OCI-M2 (cell line): ENCODE measurements around the gene CABP2.
"Not testable (repeated sequence)": the region's sequence is repeated elsewhere in the genome, so short reads cannot be mapped to it uniquely, and the experiment has no call there.

ENCODE experiments used
- DNase-seq: peaks from one replicate; lab custom pipeline; 2025; ENCODE audit not compliant: unreplicated experiment; lab: John Stamatoyannopoulos, UW

CABP2 gene

GRCh38 chr11:67495234-67496005 is 27.8 kb downstream of the CABP2 start:
- no peak for DNase-seq

- no peak for DNase-seq
These were observed 28.6 kb downstream of the CABP2 start for GRCh38 chr11:67494371-67495233.

- no peak for DNase-seq
These were observed 29.5 kb downstream of the CABP2 start for GRCh38 chr11:67493548-67494370.

- DNase-seq, result no peak
These were observed 30.3 kb downstream of the CABP2 start for GRCh38 chr11:67492801-67493547.

- no peak for DNase-seq
These were observed 31.0 kb downstream of the CABP2 start for GRCh38 chr11:67492069-67492727.

- DNase-seq, result no peak
These were observed 31.8 kb downstream of the CABP2 start for GRCh38 chr11:67491276-67492068.

- DNase-seq, result no peak
These were observed 32.5 kb downstream of the CABP2 start for GRCh38 chr11:67490727-67491065.

GRCh38 chr11:67489885-67490726 is 33.1 kb downstream of the CABP2 start:
- DNase-seq, result no peak

- no peak for DNase-seq
These were observed 33.9 kb downstream of the CABP2 start for GRCh38 chr11:67489203-67489884.

- DNase-seq, result no peak
These were observed 36.6 kb downstream of the CABP2 start for GRCh38 chr11:67486481-67487195.

- DNase-seq, result not testable (repeated sequence)
These were observed 37.3 kb downstream of the CABP2 start for GRCh38 chr11:67485873-67486361.

- DNase-seq, result no peak
These were observed 38.4 kb downstream of the CABP2 start for GRCh38 chr11:67484847-67485311.

- DNase-seq, result no peak
These were observed 39.2 kb downstream of the CABP2 start for GRCh38 chr11:67483831-67484665.

- peak; percentile 93 for DNase-seq
These were observed 40.1 kb downstream of the CABP2 start, which contains the start of gene AIP for GRCh38 chr11:67482827-67483798. AIP (plus strand) TSS chr11:67483026; CDS start chr11:67483159, 133 bp downstream.
